Measurements from ENCODE around the gene CHRNA5. TPM values are rescaled to one million over a fixed set of nuclear protein-coding genes. Genes with fewer than 3 reads are reported as not detected.

Gene CHRNA5
- total and polyA plus RNA-seq, 9 of the 15 experiments (the other 6 are each of a cell fraction or from before 2014, with no cell fraction given): 2.8 to 16.1 (median 11.4) TPM

- TF ChIP-seq ATF6 (CRISPR knock-in tag; IDR thresholded peaks at IDR 0.05): 0 out of 2 replicates have a peak, but pooled peaks have one; percentile 78
- no peak for TF ChIP-seq RBM39 (optimal IDR thresholded peaks at IDR 0.05; ENCODE audit: low read depth, low read length)
- peak; percentile 29; the same call in 1 of the 2 replicates for TF ChIP-seq HMGXB4 (CRISPR knock-in tag; IDR thresholded peaks at IDR 0.05)
- TF ChIP-seq ZNF24 (IDR thresholded peaks at IDR 0.05): no peak; the same call in 1 of the 2 replicates
- peak; percentile 82 for TF ChIP-seq TBP (optimal IDR thresholded peaks at IDR 0.05; ENCODE audit: low read depth, low read length)
- TF ChIP-seq ZNF707 (CRISPR knock-in tag; conservative IDR thresholded peaks at IDR 0.05): no peak
- TF ChIP-seq KDM4B (IDR thresholded peaks at IDR 0.05; ENCODE audit: borderline replicate concordance in 2 of 2, low read depth in 1 of 2): 0 out of 4 replicates have a peak, but pooled peaks of 1 of the 2 experiments have one; percentile 65
- peak; percentile 93 for TF ChIP-seq POLR2AphosphoS5 (IDR thresholded peaks at IDR 0.05; ENCODE audit: control insufficient read depth, insufficient read depth, low read depth, low read length)
- TF ChIP-seq SMARCA5 (IDR thresholded peaks at IDR 0.05): no peak
- TF ChIP-seq MTA3 (IDR thresholded peaks at IDR 0.05; ENCODE audit: borderline replicate concordance): peak; percentile 88; the same call in 1 of the 2 replicates
- no peak for TF ChIP-seq ZFPM2 (CRISPR knock-in tag; IDR thresholded peaks at IDR 0.05)
- TF ChIP-seq ZNF589 (CRISPR knock-in tag; IDR thresholded peaks at IDR 0.05; ENCODE audit: low read depth): no peak
- TF ChIP-seq FUS (optimal IDR thresholded peaks at IDR 0.05; ENCODE audit: low read depth, low read length): no peak
- TF ChIP-seq GTF2A2 (tag; IDR thresholded peaks at IDR 0.05): no peak
- TF ChIP-seq L3MBTL2 (IDR thresholded peaks at IDR 0.05): peak; percentile 53
- TF ChIP-seq JUN (IDR thresholded peaks at IDR 0.05; ENCODE audit: borderline replicate concordance, low read depth, low read length): 0 out of 2 replicates have a peak, but pooled peaks have one; percentile 7
- TF ChIP-seq JUN (CRISPR knock-in tag; IDR thresholded peaks at IDR 0.05; ENCODE audit: borderline replicate concordance): no peak
- TF ChIP-seq ZFX (CRISPR knock-in tag; IDR thresholded peaks at IDR 0.05): peak; percentile 83
- peak; percentile 76 for TF ChIP-seq TAF9B (IDR thresholded peaks at IDR 0.05; ENCODE audit: partially characterized antibody)
- TF ChIP-seq, protein P1, sequence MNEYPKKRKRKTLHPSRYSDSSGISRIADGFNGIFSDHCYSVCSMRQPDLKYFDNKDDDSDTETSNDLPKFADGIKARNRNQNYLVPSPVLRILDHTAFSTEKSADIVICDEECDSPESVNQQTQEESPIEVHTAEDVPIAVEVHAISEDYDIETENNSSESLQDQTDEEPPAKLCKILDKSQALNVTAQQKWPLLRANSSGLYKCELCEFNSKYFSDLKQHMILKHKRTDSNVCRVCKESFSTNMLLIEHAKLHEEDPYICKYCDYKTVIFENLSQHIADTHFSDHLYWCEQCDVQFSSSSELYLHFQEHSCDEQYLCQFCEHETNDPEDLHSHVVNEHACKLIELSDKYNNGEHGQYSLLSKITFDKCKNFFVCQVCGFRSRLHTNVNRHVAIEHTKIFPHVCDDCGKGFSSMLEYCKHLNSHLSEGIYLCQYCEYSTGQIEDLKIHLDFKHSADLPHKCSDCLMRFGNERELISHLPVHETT (CRISPR knock-in tag; conservative IDR thresholded peaks at IDR 0.05 in 1 of 2, IDR thresholded peaks at IDR 0.05 in 1 of 2): no peak
- peak; percentile 60 for TF ChIP-seq ZNF316 (IDR thresholded peaks at IDR 0.05)
- TF ChIP-seq NUFIP1 (IDR thresholded peaks at IDR 0.05; ENCODE audit: partially characterized antibody): peak; percentile 7
- peak; percentile 85 for TF ChIP-seq ELF2 (CRISPR knock-in tag; IDR thresholded peaks at IDR 0.05)
- TF ChIP-seq SIN3B (IDR thresholded peaks at IDR 0.05; ENCODE audit: low read depth): no peak
- peak; percentile 74 for TF ChIP-seq NFRKB (IDR thresholded peaks at IDR 0.05; ENCODE audit: low read depth)
These were observed 25.0 kb upstream of the CHRNA5 start, which contains the start of gene PSMA4 (continued) for GRCh38 chr15:78540141-78540870.

All from K562 (cell line).